Measurements from ENCODE around the gene GATA2. TPM values are rescaled to one million over a fixed set of nuclear protein-coding genes. Genes with fewer than 3 reads are reported as not detected.

The GATA2 gene
- total and polyA plus RNA-seq, 2 of the 8 experiments (the other 6 are each of a cell fraction or from before 2014, with no cell fraction given) = 0.03 to 0.30 TPM

DNA sequence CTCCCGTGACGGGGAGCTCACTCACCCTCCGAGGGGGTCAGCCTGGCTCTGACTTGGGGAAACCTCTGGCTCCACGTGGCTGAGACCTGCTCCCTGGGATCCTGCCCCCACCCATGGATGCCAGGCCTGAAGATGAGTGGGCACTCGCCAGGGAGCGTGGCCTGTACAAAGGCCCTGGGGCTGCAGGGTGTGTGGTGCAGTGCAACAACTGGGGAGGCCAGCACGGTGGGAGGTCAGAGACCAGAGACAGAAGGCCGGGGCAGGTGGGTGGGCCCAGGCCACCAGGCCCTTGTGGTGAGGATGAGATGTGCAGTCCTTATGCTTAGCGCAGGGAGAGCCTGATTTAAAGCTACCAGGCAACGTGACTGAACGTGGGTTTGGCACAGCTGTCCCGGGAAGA lies 31.3 kb downstream of the GATA2 start (continued):
- TF ChIP-seq KDM5A (IDR thresholded peaks at IDR 0.05; ENCODE audit: low read length) = no peak
- no peak for TF ChIP-seq CTBP2 (IDR thresholded peaks at IDR 0.05; ENCODE audit: borderline replicate concordance, insufficient read depth, insufficient read length, low read length)
- TF ChIP-seq PHF8 (conservative IDR thresholded peaks at IDR 0.05; ENCODE audit: low read depth, low read length) = no peak
- no peak for TF ChIP-seq TCF12 (IDR thresholded peaks at IDR 0.05; ENCODE audit: low read depth, low read length)
